ENCODE measurements around the gene KCNB1. TPM values are rescaled to one million over a fixed set of nuclear protein-coding genes. Genes with fewer than 3 reads are reported as not detected.
A peak's percentile ranks its signal among the peaks of the same experiment; 100 is the strongest.

Gene KCNB1
- total RNA-seq, 1 donor from 2014 or later, result 5.7 TPM

DNA sequence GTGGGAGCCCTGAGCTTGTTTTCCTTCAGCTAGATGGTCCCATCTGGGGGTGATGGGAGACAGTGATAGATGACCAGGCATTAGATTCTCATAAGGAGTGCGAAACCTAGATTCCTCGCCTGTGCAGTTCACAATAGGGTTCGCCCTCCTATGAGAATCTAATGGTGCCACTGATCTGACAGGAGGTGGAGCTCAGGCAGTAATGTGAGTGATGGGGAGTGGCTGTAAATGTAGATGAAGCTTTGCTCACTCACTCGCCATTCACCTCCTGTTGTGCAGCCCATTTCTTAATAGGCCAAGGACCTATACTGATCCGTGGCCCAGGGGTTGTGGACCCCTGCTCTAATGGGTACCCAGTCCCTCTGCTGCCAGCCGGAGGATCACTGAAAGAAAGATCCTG lies 20.7 kb upstream of the KCNB1 start:
- FAIRE-seq (no peak), DNase-seq (ENCODE audit: low spot score in 2 of 2) (no peak)

DNA sequence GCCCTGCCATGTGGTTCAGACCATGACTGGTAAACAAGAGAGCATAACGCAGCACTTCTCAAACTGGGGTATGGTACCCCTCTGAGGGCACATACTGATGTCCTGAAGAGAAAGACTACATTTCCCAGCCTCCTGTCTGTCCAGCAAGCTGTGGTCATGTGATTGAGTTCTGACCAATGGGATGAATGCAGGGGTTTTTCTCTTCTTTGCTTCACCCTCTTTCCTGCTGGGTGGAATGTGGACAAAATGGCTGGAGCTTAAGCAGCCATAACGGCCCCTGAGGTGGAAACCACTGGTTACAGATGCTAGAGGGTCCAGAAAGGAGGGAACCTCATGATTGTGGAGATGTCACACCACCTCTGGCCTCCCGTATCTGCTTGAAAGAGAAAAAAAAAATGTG lies 19.4 kb upstream of the KCNB1 start:
- DNase-seq (ENCODE audit: low spot score in 2 of 2), result no peak
- no peak for FAIRE-seq

DNA sequence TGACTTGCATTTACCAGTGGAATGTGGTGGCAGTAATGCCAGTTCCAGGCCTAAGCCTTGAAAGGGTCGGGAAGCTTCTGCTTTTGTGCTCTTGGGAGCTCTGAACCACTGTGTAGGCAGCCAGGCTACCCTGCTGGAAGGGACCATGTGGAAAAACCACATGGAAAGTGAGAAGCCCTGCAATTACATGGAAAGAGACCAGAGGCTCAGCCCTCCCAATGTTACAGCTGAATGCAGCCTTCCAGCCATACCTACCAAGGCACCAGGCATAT lies 14.9 kb upstream of the KCNB1 start:
- FAIRE-seq, result no peak
- DNase-seq (ENCODE audit: low spot score in 2 of 2), result no peak

- DNase-seq (ENCODE audit: low spot score in 2 of 2) (no peak), FAIRE-seq (no peak)
These were observed 14.3 kb upstream of the KCNB1 start for GRCh38 chr20:49496553-49497397.

DNA sequence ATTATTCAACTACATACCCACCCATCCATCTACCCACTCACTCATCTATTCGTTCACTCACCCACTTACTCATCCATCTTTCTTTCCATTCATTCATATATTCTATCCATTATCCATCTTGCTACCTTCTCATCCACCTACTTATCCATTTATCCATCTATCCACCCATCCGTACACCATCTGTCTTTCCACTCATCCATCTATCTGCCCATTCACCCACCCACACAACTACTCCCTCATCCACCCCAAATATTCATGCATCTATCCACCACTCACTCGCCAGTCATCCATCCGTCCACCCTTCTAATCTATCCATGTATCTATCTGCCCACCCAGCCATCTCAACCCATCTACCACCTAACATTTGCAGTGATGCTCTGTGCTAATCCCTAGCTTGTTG lies 13.6 kb upstream of the KCNB1 start:
- FAIRE-seq (no peak), DNase-seq (ENCODE audit: low spot score in 2 of 2) (no peak)

GRCh38 chr20:49490689-49491088 lies 8.2 kb upstream of the KCNB1 start:
- FAIRE-seq, result no peak

DNA sequence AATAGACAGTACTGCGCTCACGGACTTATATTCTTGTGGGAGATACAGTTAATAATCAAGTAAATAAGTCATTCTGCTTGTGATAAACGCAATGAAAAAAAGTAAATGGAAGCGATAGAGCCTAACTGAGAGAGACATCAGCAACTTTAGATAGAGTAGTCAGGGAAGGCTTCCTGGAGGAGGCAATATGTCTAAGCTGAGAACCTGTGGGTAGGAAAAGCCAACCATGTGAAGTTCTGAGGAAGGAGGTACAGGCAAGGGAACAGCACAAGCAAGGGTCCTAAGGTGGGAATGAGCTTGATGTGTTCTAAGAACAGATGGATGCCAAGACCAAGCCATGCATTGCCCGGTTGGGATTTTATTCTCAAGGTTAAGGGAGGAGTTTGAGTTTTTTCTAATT lies 7.2 kb upstream of the KCNB1 start:
- no peak for FAIRE-seq
- no peak for DNase-seq (ENCODE audit: low spot score in 2 of 2)

More at GRCh38 chr20:49490689-49491088, 8.2 kb upstream of the KCNB1 start:
- no peak for DNase-seq (ENCODE audit: low spot score in 2 of 2)

DNA sequence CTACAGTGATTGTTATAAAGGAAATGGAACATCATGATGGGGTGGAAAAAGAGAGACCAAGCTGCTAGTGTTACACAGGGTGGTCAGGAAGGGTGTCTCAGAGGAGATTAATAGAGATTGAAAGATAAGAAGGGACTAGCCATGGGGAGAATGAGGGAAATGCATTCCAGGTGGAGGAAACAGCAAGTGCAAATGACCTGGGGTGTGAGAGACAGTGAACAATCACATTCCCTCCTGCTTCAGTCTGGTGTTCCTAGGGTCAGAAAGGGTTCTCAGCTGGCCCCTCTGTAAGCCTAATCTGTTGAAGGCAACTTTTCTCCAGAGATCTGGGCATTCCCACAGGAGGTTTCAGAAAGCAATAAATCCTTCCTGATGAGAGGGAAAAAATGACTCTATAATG lies 3.6 kb upstream of the KCNB1 start:
- DNase-seq (ENCODE audit: low spot score in 2 of 2) (no peak), FAIRE-seq (no peak)

GRCh38 chr20:49485563-49485962 lies 3.1 kb upstream of the KCNB1 start:
- no peak for FAIRE-seq
- no peak for DNase-seq (ENCODE audit: low spot score in 2 of 2)

- FAIRE-seq (no peak), DNase-seq (ENCODE audit: low spot score in 2 of 2) (peak; percentile 81 to 84)
These were observed 2.0 kb upstream of the KCNB1 start for GRCh38 chr20:49484180-49485140.

- no peak for FAIRE-seq
These were observed 1.2 kb upstream of the KCNB1 start for GRCh38 chr20:49483696-49484123.

DNA sequence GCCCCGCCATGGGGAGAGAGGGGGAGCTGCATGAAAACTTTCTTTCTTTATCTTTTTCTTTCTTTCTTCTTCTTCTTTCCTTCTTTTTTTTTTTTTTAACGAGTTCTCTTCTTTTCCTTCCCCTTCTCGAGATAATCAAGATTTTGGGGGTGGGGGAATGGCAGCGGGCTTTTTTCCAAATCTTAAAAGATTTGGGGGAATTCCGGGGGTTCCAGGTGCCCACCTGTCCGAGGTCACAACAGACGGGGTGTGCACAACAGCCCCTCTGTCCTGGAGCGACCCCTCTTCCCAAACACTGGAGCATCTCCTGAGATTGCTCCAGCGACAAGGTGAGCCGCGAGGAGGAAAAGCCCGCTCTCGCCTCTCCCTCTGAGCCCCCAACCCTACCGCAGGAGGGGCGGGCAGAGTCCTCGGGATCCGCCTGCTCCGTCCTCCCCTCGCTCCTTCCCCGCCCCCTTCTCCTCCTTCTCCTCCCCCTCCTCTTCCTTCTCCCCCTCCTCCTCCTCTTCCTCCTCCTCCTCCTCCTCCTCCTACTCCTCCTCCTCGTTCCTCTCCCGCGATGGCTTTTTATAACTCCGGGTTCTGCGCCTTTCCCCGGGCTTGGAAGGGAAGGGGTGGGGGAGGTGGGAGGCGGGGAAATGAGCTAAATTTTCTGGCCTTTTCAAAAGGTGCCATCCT lies 689 bp upstream of the KCNB1 start:
- no peak for FAIRE-seq
- peak in 1 of 2 donors; percentile 42 for DNase-seq (ENCODE audit: low spot score in 2 of 2)

More at GRCh38 chr20:49483696-49484123, 1.2 kb upstream of the KCNB1 start:
- DNase-seq (ENCODE audit: low spot score in 2 of 2), result peak in 1 of 2 donors; percentile 53

DNA sequence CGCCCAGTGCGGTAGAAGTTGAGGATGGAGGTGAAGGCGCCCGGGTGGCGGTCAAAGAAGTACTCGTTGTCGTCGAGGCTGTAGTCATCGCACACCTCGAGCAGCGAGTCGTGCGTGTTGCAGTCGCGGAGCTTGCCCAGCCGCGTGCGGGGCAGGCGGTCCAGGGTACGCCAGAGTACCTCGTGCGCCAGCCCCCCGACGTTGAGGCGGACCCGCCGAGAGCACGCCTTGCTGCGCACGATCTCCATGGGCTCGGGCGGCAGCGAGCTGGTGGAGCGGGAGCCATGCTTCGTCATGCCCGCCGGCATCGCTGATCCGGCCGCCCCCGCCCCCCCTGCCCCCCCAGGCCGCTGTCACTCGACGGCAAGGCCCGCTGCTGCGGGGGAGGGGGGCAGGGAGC lies 295 bp downstream of the KCNB1 start:
- DNase-seq (ENCODE audit: low spot score in 2 of 2), result no peak
- FAIRE-seq, result no peak

DNA sequence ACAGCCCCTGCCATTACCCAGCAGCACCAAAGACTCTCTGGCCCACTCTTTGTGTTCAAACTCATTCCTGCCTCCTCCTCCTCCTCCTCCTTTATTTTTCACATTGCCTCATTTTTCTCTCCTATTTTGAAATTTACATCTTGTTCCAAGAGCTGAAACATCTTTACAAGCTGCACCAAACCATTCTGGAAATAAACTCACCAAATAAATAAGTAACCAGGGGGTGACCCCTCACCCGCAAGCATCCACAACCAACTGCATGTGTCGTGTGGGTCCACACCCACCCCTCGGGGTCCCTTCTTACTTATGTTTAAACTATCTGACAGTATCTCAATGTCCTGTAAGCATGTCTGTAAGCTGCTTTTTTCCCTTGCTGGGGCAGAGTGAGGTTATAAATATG lies 1.4 kb downstream of the KCNB1 start:
- FAIRE-seq, result no peak
- DNase-seq (ENCODE audit: low spot score in 2 of 2), result no peak

DNA sequence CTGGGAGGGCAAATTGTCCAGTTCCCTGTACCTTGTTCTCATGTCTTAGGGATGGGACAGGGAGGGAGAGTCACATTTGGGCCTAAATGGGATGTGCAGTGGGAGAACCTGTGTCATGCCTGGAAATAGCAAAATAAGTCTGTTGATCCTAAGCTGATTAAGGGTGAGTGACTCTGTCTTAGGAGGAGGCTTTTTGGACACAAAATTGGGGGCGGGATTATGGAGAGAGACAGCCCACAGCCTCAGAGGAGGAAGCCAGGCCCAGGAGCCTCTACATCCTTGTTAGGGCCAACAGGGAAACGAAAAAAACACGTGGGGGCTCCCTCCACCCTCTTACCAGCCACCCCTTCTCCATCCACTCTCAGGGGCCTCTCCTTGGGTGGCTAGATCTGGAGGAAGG lies 2.2 kb downstream of the KCNB1 start:
- no peak for FAIRE-seq
- DNase-seq (ENCODE audit: low spot score in 2 of 2), result no peak

DNA sequence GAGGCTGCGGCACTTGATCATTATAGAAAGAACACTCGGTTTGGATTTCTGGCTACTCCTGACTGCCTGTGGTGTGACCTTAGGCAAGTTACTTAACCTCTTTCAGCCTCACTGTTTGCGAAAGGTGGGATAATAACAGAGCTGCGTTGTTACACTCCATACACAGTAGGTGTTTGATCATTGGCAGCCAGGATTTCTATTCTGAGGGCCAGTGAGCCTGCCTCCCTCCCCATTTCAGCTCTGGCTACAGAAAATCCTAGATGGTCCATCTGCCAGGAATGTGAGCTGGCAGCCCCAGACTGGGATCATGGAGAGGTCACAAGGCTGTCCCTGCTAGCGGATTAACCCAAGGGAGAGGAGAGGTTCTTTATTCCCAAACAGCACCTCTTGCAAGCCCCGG lies 2.7 kb downstream of the KCNB1 start:
- FAIRE-seq, result no peak

DNA sequence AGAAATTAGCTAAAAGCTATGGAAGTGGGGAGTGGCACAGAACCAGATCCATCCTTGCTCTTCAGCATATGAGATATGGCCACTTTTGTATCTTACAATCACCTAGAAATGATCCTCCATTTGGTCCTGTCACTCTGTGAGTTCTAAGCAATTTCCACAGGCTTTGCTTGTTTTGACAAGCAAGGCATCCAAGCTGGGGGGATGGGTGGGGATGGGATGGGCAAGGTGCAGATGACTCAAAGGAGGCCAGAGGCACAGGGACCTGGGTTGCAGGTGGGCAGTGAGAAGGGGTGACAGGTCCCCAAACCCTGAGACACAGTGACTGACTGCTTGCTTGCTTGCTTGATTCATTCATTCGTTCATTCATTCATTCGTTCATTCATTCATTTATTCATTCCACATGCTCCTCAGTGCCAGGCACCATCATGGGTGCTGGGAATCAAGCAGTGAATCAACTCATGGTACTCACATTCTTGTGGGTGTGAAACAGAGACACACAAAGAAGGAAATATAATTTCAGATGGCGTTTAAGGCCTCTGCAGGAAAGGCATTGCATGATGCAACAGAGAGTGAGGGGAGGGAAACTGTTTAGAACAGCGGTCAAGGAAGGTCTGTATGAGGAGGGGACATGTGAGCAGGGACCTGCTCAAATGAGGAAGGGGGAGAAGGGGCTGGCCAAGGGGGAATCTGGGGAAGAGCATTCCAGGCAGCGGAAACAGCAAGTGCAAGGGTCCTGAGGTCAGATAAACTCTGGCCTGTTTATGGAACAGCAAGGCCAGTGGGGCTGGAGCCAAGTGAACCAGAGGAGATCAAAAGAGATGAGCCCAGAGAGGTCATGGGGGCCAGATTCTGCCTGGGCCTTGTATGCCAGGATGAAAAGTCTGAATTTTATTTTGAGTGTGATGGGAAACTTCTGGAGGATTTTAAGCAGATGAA lies 3.4 kb downstream of the KCNB1 start:
- DNase-seq (ENCODE audit: low spot score in 2 of 2), result no peak
- no peak for FAIRE-seq

More for the DNA sequence above, 2.7 kb downstream of the KCNB1 start:
- DNase-seq (ENCODE audit: low spot score in 2 of 2), result no peak

GRCh38 chr20:49478266-49478665 lies 4.2 kb downstream of the KCNB1 start:
- FAIRE-seq, result no peak
- no peak for DNase-seq (ENCODE audit: low spot score in 2 of 2)

GRCh38 chr20:49477200-49477599 lies 5.3 kb downstream of the KCNB1 start:
- DNase-seq (ENCODE audit: low spot score in 2 of 2) (no peak), FAIRE-seq (no peak)

DNA sequence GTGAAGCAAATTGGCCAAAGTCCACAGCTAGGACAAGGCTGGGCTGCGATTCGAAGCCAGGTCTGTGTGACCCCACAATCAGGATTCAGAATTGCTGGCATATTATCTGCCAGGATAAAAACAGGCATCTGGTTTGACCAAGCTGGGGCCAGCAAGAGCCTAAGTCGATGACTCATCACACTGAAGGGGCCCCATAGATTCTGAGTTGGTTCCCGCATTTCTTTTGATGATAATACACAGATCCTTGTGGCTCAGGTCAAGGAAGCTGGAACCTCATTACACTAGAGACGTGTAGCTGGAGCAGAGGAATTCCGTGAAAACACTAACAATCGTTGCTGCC lies 6.5 kb downstream of the KCNB1 start:
- FAIRE-seq (no peak), DNase-seq (ENCODE audit: low spot score in 2 of 2) (no peak)
